Kidney (tissue), 14 donors: ENCODE measurements around the gene LDLRAD3. TPM values are rescaled to one million over a fixed set of nuclear protein-coding genes. Genes with fewer than 3 reads are reported as not detected.

Source experiments
- DNase-seq, 5 donors: peaks; one replicate each; pipeline ENCODE4 v3.0.0-alpha.2; 2013 to 2020
- FAIRE-seq: peaks from 2 replicates; lab custom pipeline; 2012; peaks lifted over from hg19 to GRCh38; lab: Jason Lieb, UNC
- H3K27ac ChIP-seq, 2 donors: one replicate each; pipeline ENCODE4 v1.7.0; 2013; ENCODE audit warnings: low read depth in 2 of 2, low read length in 2 of 2, inconsistent platforms in 1 of 2
- H3K27me3 ChIP-seq: one replicate; pipeline ENCODE4 v1.7.1; 2013; ENCODE audit warnings: low read length, inconsistent platforms; ENCODE audit not compliant: control insufficient read depth, insufficient read depth
- H3K36me3 ChIP-seq, 3 donors: one replicate each; pipeline versions ENCODE4 v1.7.0 to v1.7.1; 2013; ENCODE audit warnings: low read length in 3 of 3, control low read depth in 1 of 3, inconsistent platforms in 1 of 3; ENCODE audit not compliant: insufficient read depth in 3 of 3, control insufficient read depth in 2 of 3
- H3K4me1 ChIP-seq, 3 donors: one replicate each; pipeline versions ENCODE4 v1.7.0 to v1.7.1; 2013; ENCODE audit warnings: low read length in 3 of 3, inconsistent platforms in 1 of 3, low read depth in 1 of 3; ENCODE audit not compliant: control insufficient read depth in 2 of 3, insufficient read depth in 2 of 3
- H3K4me3 ChIP-seq, 3 donors: one replicate each; pipeline versions ENCODE4 v1.7.0 to v1.8.1; 2013; ENCODE audit warnings: low read length in 3 of 3, control low read depth in 1 of 3, inconsistent platforms in 1 of 3
- H3K9ac ChIP-seq, 3 donors: one replicate each; pipeline versions ENCODE4 v1.7.0 to v1.7.1; 2013; ENCODE audit warnings: low read length in 3 of 3, control low read depth in 1 of 3, inconsistent platforms in 1 of 3
- H3K9me3 ChIP-seq, 3 donors: one replicate each; pipeline versions ENCODE4 v1.7.0 to v1.7.1; 2013; ENCODE audit warnings: low read length in 3 of 3, control low read depth in 1 of 3, inconsistent platforms in 1 of 3; ENCODE audit not compliant: control insufficient read depth in 2 of 3, insufficient read depth in 1 of 3
- intact Hi-C: fragments of 100-400 bp; cut with DNase I; formaldehyde crosslinking; loops from one replicate; pipeline ENCODE4 v1.11.1; 2022
- polyA plus RNA-seq: library from polyadenylated mRNA; stranded (reverse); fragments of 350-450 nt; fragmentation: Illumina TruSeq; extraction: RNeasy Lipid Tissue Mini Kit (QIAGEN cat#74804); gene quantifications from one replicate; pipeline ENCODE4 v1.2.3, GENCODE V29; 2014; ENCODE audit warnings: low read depth, low replicate concordance; ENCODE audit not compliant: insufficient read depth
- total RNA-seq: library from RNA; stranded (reverse); fragmentation: NEBNext Ultra II Directional; extraction: Animal tissue kit (Norgen Biotek cat#: 25700); gene quantifications from one replicate; pipeline ENCODE4 v1.2.1, GENCODE V29; 2021
- TF ChIP-seq, protein P1 (sequence below): IDR thresholded peaks from 3 replicates; pipeline ENCODE4 v1.5.1; 2012; ENCODE audit warnings: mild to moderate bottlenecking, moderate library complexity, borderline replicate concordance; ENCODE audit not compliant: insufficient read depth; ENCODE audit errors: extremely low read depth
- donor health status: control.
- donor health status: control.
- donor health status: control.
- donor health status: control.
- donor health status: control.
- donor health status: DM: yes; HTN: yes; CAD: no.
- donor health status: Normal renal cell carcinoma (clear cell type).

The LDLRAD3 gene
- total and polyA plus RNA-seq, 2 donors from 2014 or later: 1.2 to 14.2 TPM

DNA sequence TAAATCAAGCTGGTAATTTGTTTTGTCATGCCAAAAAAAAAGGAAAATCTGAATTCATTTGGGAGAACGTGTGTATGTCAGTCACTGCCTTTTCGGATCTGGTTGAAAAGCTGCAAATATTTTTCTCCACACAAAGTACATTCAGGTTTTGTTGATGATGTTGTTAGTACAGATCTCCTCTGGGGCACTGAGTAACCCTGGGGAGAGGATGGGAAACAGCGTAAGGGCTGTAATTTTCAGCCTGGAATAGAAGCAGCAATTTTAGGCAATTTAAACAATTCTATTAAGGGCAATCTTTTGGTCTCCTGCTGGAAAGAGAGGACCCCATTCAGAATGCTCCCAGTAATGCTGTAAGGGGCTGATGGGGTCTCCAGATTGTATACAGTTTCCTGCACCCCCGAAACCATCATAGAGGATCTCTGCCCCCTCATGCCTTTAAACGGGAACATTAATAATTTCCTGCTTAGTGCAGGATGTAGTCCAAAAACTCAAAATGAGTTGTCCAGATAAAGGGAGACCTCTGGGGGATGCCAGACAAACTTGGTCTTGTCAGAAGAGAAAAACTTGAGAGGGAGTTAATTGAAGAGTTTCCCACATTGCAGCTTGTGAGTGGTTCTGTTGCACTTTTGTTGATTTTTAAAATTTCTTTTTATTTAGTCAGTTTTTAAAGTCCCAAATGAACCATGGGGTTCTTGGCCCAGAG is 213.1 kb downstream of the LDLRAD3 start:
- Histone ChIP-seq H3K36me3 (no peaks in the 10 kb centered on the region), H3K9me3 (no peaks in the 10 kb centered on the region), H3K27ac (no peak overlapping the region), H3K27me3 (no peaks in the 10 kb centered on the region), H3K9ac (no peak overlapping the region), H3K4me1 (peaks cover 0 to 10% (median 8%) of the 10 kb centered on the region in 3 donors), H3K4me3 (no peak overlapping the region)
- DNase-seq (peak in 1 of 5 donors; percentile 17), FAIRE-seq (no peak)
- intact Hi-C loops: no loop called here
- TF ChIP-seq, protein P1, sequence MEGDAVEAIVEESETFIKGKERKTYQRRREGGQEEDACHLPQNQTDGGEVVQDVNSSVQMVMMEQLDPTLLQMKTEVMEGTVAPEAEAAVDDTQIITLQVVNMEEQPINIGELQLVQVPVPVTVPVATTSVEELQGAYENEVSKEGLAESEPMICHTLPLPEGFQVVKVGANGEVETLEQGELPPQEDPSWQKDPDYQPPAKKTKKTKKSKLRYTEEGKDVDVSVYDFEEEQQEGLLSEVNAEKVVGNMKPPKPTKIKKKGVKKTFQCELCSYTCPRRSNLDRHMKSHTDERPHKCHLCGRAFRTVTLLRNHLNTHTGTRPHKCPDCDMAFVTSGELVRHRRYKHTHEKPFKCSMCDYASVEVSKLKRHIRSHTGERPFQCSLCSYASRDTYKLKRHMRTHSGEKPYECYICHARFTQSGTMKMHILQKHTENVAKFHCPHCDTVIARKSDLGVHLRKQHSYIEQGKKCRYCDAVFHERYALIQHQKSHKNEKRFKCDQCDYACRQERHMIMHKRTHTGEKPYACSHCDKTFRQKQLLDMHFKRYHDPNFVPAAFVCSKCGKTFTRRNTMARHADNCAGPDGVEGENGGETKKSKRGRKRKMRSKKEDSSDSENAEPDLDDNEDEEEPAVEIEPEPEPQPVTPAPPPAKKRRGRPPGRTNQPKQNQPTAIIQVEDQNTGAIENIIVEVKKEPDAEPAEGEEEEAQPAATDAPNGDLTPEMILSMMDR: no peak

DNA sequence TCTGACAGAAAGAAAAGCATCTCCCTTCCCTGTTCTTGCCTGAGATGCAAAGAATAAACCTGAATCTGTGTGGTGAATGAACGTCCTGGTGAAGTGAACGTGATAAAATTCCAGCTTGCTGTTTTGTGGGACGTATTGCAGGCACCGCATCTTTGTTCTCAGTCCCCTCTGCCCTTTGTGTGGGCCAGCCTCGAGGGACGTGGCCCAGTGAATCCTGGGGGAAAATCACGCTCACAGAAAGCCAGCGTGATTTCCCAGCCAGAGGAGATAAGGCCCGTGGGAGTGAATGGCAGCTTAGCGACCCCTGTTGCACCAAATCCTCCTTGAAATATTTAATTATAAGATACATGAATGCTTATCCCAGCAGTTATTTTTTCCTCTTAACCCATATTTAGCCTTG is 216.2 kb downstream of the LDLRAD3 start:
- H3K27ac ChIP-seq: no peak overlapping the region
- H3K4me3 ChIP-seq: no peak overlapping the region
- intact Hi-C loops: no loop called here
- H3K27me3 ChIP-seq: no peaks in the 10 kb centered on the region
- H3K9ac ChIP-seq: no peak overlapping the region
- no peaks in the 10 kb centered on the region for H3K9me3 ChIP-seq
- peaks cover 0 to 15% (median 0%) of the 10 kb centered on the region in 3 donors for H3K4me1 ChIP-seq
- no peaks in the 10 kb centered on the region for H3K36me3 ChIP-seq
- TF ChIP-seq, protein P1: no peak
- no peak for FAIRE-seq
- peak in 1 of 5 donors; percentile 85 for DNase-seq

DNA sequence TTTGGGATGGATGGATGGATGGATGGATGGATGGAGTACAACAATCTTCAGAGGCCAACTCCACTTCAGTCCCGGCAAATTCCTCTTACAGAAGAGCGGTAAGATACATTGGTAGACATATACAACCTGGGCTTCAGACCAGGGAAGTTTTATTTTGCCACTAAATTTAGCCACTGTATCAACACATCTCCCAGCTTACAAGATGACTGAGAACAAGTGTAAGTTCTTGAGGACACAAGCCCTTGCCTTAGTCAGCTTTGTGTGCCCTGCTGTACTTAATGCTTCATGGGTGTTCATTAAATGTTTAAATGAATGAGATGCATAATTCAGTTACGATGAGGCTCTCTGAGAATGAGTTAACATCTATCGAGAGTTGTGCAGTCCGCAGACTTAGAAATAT is 217.7 kb downstream of the LDLRAD3 start:
- H3K9me3 ChIP-seq: no peaks in the 10 kb centered on the region
- intact Hi-C loops: no loop called here
- no peak overlapping the region for H3K27ac ChIP-seq
- DNase-seq: no peak
- H3K9ac ChIP-seq: no peak overlapping the region
- H3K27me3 ChIP-seq: no peaks in the 10 kb centered on the region
- no peak for FAIRE-seq
- H3K4me3 ChIP-seq: no peak overlapping the region
- H3K4me1 ChIP-seq: peaks cover 0 to 10% (median 0%) of the 10 kb centered on the region in 3 donors
- TF ChIP-seq, protein P1: no peak
- no peaks in the 10 kb centered on the region for H3K36me3 ChIP-seq
